Measurements from ENCODE around the gene SALL2.
A peak's percentile ranks its signal among the peaks of the same experiment; 100 is the strongest.

Gene SALL2

DNA sequence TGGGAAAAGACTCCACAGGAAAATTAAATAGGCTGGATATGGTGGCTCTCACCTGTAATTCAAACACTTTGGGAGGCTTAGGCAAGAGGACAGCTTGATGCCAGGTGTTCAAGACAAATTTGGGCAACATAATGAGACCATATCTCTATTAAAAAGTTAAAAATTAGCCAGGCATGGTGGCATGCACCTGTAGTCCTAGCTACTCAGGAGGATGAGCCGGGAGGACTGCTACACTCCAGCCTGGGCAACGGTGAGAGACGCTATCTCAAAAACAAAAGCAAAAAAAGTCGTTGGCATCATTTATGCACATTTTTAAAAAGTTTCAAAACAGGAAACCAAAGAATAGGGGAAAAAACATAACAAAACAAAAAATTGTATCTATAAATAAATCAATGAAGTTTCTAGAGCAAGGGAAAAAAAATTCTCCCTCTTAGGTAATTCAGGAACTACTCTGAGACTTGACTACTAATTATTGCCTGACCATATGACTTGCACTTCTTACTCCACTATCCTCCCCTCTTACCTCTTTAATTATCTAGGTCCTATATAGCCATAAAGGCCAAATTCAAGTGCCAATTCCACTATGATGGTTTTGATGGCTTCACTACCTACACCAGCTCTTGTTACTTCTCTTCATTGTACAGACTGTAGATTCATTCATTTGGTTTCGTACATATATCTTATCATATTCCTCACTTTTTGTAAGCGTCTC, 16.6 kb downstream of the SALL2 start:
- no peaks in the 10 kb centered on the region for H3K4me1 ChIP-seq (ENCODE audit: control insufficient read depth, insufficient read depth, low read length)
- no peak for DNase-seq (ENCODE audit: low read depth, low spot score)
- H3K4me3 ChIP-seq (ENCODE audit: low read length) = peak overlapping the region; percentile 80; the same call in 1 of the 2 replicates
- H3K27ac ChIP-seq (ENCODE audit: low read length) = no peak overlapping the region
- no peaks in the 10 kb centered on the region for H3K9me3 ChIP-seq (ENCODE audit: control insufficient read depth, insufficient read depth, low read length)
- peaks cover 6% of the 10 kb centered on the region for H3K36me3 ChIP-seq (ENCODE audit: control insufficient read depth, insufficient read depth, low read length)
- no peaks in the 10 kb centered on the region; the same call in 1 of the 2 replicates for H3K27me3 ChIP-seq (ENCODE audit: control insufficient read depth, insufficient read depth, low read length)
- WGBS (ENCODE audit: insufficient coverage, insufficient read length) = no CpG with 5 or more reads among the region's 6 CpGs

DNA sequence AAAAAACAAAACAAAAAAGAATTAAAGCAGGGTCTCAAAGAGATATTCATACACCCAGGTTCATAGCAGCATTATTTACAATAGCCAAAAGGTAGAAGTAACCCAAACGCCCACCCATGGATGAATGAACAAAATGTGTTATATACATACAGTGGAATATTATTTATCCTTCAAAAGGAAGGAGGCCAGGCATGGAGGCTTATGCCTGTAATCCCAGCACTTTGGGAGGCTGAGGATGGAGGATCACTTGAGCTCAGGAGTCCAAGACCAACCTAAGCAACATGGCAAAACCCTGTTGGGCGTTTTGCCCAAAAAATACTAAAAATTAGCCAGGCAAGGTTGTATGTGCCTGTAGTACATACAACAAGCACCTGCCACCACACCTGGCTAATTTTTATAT, 19.6 kb downstream of the SALL2 start:
- Histone ChIP-seq H3K27ac (ENCODE audit: low read length) (no peak overlapping the region), H3K4me1 (ENCODE audit: control insufficient read depth, insufficient read depth, low read length) (no peaks in the 10 kb centered on the region), H3K36me3 (ENCODE audit: control insufficient read depth, insufficient read depth, low read length) (peaks cover 19% of the 10 kb centered on the region), H3K9me3 (ENCODE audit: control insufficient read depth, insufficient read depth, low read length) (no peaks in the 10 kb centered on the region), H3K4me3 (ENCODE audit: low read length) (no peak overlapping the region), H3K27me3 (ENCODE audit: control insufficient read depth, insufficient read depth, low read length) (no peaks in the 10 kb centered on the region)
- no CpG with 5 or more reads among the region's 2 CpGs for WGBS (ENCODE audit: insufficient coverage, insufficient read length)
- no peak for DNase-seq (ENCODE audit: low read depth, low spot score)

DNA sequence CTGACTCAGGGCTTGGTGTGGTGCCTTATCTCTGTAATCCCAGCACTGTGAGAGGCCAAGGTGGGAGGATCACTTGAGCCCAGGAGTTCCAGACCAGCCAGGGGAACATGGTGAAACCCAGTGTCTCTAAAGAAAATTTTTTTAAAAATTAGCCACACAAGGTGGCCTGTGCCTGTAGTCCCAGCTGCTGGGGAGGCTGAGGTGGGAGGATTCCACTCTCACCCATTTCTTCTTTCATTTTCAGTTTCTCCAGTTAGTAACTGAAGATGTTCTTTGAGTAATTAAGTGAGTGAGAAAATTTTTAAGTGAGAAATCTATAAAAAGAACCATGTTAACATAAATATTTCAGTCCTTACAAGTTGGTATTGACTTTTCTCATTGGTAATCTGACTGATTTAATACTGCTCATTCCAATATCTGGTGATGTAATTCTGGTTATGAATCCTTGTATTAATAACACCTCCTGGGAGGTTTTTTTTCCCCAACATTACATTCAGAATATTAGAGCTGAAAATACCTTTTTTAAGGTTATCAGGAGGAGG, 21.1 kb downstream of the SALL2 start:
- Histone ChIP-seq H3K27me3 (ENCODE audit: control insufficient read depth, insufficient read depth, low read length) (no peaks in the 10 kb centered on the region), H3K4me1 (ENCODE audit: control insufficient read depth, insufficient read depth, low read length) (no peaks in the 10 kb centered on the region), H3K36me3 (ENCODE audit: control insufficient read depth, insufficient read depth, low read length) (peaks cover 21% of the 10 kb centered on the region), H3K4me3 (ENCODE audit: low read length) (no peak overlapping the region), H3K27ac (ENCODE audit: low read length) (no peak overlapping the region), H3K9me3 (ENCODE audit: control insufficient read depth, insufficient read depth, low read length) (no peaks in the 10 kb centered on the region)
- DNase-seq (ENCODE audit: low read depth, low spot score) = no peak

DNA sequence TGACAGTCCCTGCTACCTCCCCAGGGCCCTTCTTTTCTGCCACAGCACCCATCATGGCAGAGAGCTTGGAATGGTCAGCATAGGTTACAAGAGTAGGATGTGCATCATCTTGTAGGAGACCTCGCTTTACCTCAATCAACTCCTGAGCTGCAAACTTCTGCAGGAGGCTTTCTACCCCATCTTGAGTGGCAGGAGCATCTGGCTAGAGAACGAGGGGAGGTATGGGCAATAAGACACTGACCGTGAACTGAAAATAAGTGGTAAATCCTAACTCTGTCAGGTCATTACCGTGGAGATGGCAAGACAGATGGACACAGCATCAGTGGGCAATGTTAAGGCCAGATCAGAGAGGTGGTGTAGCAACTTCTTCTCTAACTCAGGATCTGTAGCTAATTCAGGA, 22.8 kb downstream of the SALL2 start:
- no CpG with 5 or more reads among the region's 4 CpGs for WGBS (ENCODE audit: insufficient coverage, insufficient read length)
- Histone ChIP-seq H3K4me3 (ENCODE audit: low read length) (no peak overlapping the region), H3K4me1 (ENCODE audit: control insufficient read depth, insufficient read depth, low read length) (no peaks in the 10 kb centered on the region), H3K27me3 (ENCODE audit: control insufficient read depth, insufficient read depth, low read length) (no peaks in the 10 kb centered on the region), H3K27ac (ENCODE audit: low read length) (no peak overlapping the region), H3K9me3 (ENCODE audit: control insufficient read depth, insufficient read depth, low read length) (no peaks in the 10 kb centered on the region), H3K36me3 (ENCODE audit: control insufficient read depth, insufficient read depth, low read length) (peaks cover 25% of the 10 kb centered on the region)
- DNase-seq (ENCODE audit: low read depth, low spot score) = no peak

DNA sequence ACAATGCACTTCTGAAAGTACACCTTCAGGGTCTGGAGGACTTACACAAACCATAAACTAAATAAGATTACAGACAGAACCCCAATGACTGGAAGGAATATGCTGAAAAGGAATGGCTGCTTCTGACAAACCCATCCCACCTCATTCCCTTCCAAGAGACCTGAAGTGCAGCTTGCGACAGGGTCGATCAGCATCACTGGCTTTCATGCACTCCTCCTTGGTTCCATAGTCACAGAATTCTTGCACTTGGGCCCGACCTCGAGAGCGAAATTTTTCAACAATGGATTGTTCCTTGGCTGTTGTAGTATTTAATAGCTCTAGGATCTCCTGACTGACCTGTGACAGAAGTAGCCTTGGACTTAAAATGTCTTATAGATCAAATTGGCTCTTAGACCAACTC, 24.6 kb downstream of the SALL2 start:
- peaks cover 23% of the 10 kb centered on the region for H3K36me3 ChIP-seq (ENCODE audit: control insufficient read depth, insufficient read depth, low read length)

DNA sequence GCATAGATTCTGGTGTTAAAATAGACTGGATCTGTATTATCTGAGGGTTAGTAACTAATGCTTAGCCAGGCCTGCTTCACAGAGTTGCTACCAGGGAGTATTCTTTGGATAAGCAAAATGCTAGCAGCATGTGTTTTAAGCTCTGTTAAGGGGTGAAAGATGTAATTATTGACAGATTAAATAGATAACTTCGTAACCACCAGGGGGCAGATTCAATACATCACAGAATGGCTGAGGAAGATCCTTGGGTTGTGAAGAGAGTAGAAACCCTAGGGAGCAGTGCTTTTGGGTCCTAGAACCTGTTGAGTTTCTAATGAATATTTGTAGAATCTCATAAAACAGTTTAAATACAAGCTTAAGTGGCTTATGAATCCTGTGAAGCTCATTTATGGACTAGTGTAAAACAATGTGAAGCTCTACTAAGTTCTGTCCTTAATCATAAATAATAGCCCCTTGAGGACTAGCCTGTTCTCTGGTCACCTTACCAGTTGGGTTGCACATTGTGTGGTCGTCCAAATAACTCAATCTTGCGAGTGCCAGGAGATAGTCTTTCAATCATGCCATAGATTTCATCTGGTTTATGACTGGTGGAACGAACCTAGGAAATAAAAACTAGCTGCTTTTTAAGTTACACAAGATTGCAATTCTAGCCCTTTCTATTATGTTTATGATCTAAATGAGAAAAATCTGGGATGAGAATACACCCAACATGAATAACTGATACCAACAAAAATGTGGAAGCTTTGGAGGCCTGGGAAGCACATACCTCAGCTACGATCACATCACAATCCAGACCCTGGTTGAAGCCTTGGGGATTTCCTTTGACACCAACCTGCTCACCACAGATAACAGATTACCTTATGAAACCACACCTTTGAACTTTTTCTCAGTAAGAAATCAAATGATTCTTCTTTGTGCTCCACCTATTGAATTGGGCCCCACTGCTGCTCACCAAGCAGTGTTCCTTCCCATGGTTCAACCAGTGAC, 27.3 kb downstream of the SALL2 start:
- no CpG with 5 or more reads among the region's 5 CpGs for WGBS (ENCODE audit: insufficient coverage, insufficient read length)
- Histone ChIP-seq H3K4me3 (ENCODE audit: low read length) (no peak overlapping the region), H3K27me3 (ENCODE audit: control insufficient read depth, insufficient read depth, low read length) (no peaks in the 10 kb centered on the region), H3K27ac (ENCODE audit: low read length) (no peak overlapping the region), H3K9me3 (ENCODE audit: control insufficient read depth, insufficient read depth, low read length) (no peaks in the 10 kb centered on the region), H3K36me3 (ENCODE audit: control insufficient read depth, insufficient read depth, low read length) (peaks cover 28% of the 10 kb centered on the region), H3K4me1 (ENCODE audit: control insufficient read depth, insufficient read depth, low read length) (no peaks in the 10 kb centered on the region)
- peak; percentile 47 for DNase-seq (ENCODE audit: low read depth, low spot score)

More for the DNA sequence above, 24.6 kb downstream of the SALL2 start:
- H3K9me3 ChIP-seq (ENCODE audit: control insufficient read depth, insufficient read depth, low read length) = no peaks in the 10 kb centered on the region
- no peaks in the 10 kb centered on the region for H3K27me3 ChIP-seq (ENCODE audit: control insufficient read depth, insufficient read depth, low read length)
- no peaks in the 10 kb centered on the region for H3K4me1 ChIP-seq (ENCODE audit: control insufficient read depth, insufficient read depth, low read length)
- no peak overlapping the region for H3K4me3 ChIP-seq (ENCODE audit: low read length)
- no CpG with 5 or more reads among the region's 5 CpGs for WGBS (ENCODE audit: insufficient coverage, insufficient read length)
- H3K27ac ChIP-seq (ENCODE audit: low read length) = no peak overlapping the region
- no peak for DNase-seq (ENCODE audit: low read depth, low spot score)

DNA sequence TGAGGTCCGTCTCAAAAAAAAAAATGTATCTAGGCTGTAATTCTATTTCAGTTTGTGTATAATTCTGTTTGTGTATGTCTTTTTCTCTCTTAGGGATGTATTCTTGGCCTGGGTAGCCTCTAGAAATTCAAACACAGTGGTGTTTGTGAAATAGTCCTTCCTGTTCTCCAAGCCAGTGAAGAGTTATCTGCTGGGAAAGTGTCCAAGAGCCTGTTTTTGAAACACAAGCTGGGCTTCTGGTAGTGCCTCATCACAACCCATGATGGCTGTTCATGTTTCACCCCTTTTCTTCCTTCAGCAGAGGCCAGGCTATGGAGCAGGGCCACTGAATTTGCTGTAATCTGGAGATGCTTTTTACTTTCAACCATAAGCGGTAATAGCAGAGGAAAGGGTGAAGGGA, 29.7 kb downstream of the SALL2 start:
- Histone ChIP-seq H3K36me3 (ENCODE audit: control insufficient read depth, insufficient read depth, low read length) (peaks cover 20% of the 10 kb centered on the region; the same call in 1 of the 2 replicates), H3K27me3 (ENCODE audit: control insufficient read depth, insufficient read depth, low read length) (no peaks in the 10 kb centered on the region)
- WGBS (ENCODE audit: insufficient coverage, insufficient read length) = no CpG with 5 or more reads among the region's 2 CpGs

DNA sequence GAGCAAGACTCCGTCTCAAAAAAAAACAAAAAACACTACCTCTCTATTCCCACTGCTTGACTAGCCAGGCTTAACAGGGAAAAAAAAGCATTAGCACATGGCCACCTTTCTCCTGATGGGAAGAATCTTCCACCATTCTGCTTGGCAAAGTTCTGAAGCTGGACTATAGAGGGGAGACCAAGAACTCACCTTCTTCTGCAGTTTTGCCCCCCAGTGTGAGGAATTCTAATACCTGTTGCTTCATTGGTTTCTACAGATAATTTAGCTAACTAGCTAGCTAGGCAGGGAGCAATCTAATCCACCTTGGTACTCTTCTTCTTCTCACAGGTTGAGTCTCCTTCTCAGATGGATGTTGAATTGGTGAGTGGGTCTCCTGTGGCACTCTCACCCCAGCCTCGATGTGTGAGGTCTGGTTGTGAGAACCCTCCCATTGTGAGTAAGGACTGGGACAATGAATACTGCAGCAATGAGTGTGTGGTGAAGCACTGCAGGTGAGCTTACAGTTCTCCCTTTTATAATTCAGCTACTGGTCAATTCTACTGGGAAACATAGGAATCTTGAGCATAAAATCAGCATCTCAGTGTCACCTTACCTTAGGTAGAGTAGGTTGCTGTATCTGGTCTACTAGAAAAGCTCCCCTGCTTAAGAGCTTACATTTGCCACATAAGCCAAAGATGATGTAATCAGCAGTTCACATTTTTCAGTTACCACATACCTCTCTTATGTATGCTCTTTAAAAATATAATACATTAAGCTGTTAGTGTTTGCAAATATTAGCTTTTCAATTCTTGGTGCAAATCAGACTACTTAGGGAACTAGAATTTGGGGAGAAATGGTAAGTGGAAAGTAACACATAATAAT, 31.0 kb downstream of the SALL2 start:
- DNase-seq (ENCODE audit: low read depth, low spot score) = no peak
- no peaks in the 10 kb centered on the region for H3K27me3 ChIP-seq (ENCODE audit: control insufficient read depth, insufficient read depth, low read length)
- peaks cover 18% of the 10 kb centered on the region; the same call in 1 of the 2 replicates for H3K36me3 ChIP-seq (ENCODE audit: control insufficient read depth, insufficient read depth, low read length)
- H3K4me3 ChIP-seq (ENCODE audit: low read length) = no peak overlapping the region
- no peak overlapping the region for H3K27ac ChIP-seq (ENCODE audit: low read length)
- no CpG with 5 or more reads among the region's 2 CpGs for WGBS (ENCODE audit: insufficient coverage, insufficient read length)
- H3K4me1 ChIP-seq (ENCODE audit: control insufficient read depth, insufficient read depth, low read length) = no peaks in the 10 kb centered on the region
- no peaks in the 10 kb centered on the region for H3K9me3 ChIP-seq (ENCODE audit: control insufficient read depth, insufficient read depth, low read length)

More for the DNA sequence above, 29.7 kb downstream of the SALL2 start:
- H3K27ac ChIP-seq (ENCODE audit: low read length) = no peak overlapping the region
- DNase-seq (ENCODE audit: low read depth, low spot score) = no peak
- no peaks in the 10 kb centered on the region for H3K4me1 ChIP-seq (ENCODE audit: control insufficient read depth, insufficient read depth, low read length)
- H3K4me3 ChIP-seq (ENCODE audit: low read length) = no peak overlapping the region
- no peaks in the 10 kb centered on the region for H3K9me3 ChIP-seq (ENCODE audit: control insufficient read depth, insufficient read depth, low read length)

DNA sequence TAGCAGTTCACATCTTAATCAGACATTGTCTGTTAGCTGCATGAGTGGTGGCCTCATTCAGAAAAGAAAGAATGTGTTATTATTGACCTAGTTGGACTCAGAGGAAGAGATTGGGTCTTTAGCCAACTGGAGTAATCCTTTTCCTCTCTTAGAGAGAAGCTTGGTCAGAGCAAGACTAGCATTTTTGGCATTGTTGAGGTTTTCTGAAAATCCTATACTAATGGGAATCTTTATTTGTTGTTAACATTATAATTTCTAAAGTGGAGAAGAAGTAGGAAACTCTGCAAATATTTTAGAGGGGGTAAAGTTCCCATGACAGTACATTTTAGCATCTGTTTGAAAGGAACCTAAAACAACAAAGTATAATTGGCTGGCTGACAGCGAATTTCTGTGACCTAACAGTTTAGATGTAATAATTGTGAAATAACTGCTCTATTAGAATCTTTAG, 39.5 kb downstream of the SALL2 start:
- Histone ChIP-seq H3K4me3 (ENCODE audit: low read length) (no peak overlapping the region), H3K4me1 (ENCODE audit: control insufficient read depth, insufficient read depth, low read length) (no peaks in the 10 kb centered on the region), H3K27me3 (ENCODE audit: control insufficient read depth, insufficient read depth, low read length) (no peaks in the 10 kb centered on the region), H3K36me3 (ENCODE audit: control insufficient read depth, insufficient read depth, low read length) (peaks cover 8% of the 10 kb centered on the region; the same call in 1 of the 2 replicates), H3K27ac (ENCODE audit: low read length) (no peak overlapping the region), H3K9me3 (ENCODE audit: control insufficient read depth, insufficient read depth, low read length) (no peaks in the 10 kb centered on the region)
- WGBS (ENCODE audit: insufficient coverage, insufficient read length) = no CpG with 5 or more reads among the region's 1 CpG
- DNase-seq (ENCODE audit: low read depth, low spot score) = no peak
